OCI-LY7 (cell line): ENCODE results near the gene ZNF570. TPM values are rescaled to one million over a fixed set of nuclear protein-coding genes. Genes with fewer than 3 reads are reported as not detected.

Source experiments
- BruUV-seq: library from RNA; stranded (reverse); fragments of 400-500 nt; replicated peaks from 2 replicates; lab custom pipeline; 2021; lab: Mats Ljungman, UMichigan
- CTCF ChIA-PET: fragments of 300-600 bp; sonication (Branson Sonifier 250); formaldehyde crosslinking; loops from one replicate; lab custom pipeline; 2022; ENCODE audit warnings: antibody characterized with exemption; ENCODE audit not compliant: unreplicated experiment; lab: Charles Lee
- POLR2A ChIA-PET: fragments of 300-600 bp; sonication (Branson Sonifier 250); formaldehyde crosslinking; loops from one replicate; lab custom pipeline; 2022; ENCODE audit warnings: antibody characterized with exemption; lab: Charles Lee
- DNase-seq: peaks from one replicate; pipeline ENCODE4 v3.0.0-alpha.2; 2015; ENCODE audit warnings: low spot score
- H2AFZ ChIP-seq: fragments of 200-600 bp; sonication (generic), shearing (Covaris generic); 2 replicates; pipeline ENCODE4 v1.6.1; 2014; ENCODE audit warnings: mild to moderate bottlenecking, antibody characterized with exemption, low read length, moderate library complexity
- H3K27ac ChIP-seq: fragments of 200-600 bp; sonication (generic); 2 replicates; pipeline ENCODE4 v1.5.1; 2014; ENCODE audit warnings: mixed run types, low read depth, mild to moderate bottlenecking, moderate library complexity, low read length, inconsistent platforms; ENCODE audit not compliant: poor library complexity, severe bottlenecking
- H3K36me3 ChIP-seq: fragments of 200-600 bp; sonication (generic); 2 replicates; pipeline ENCODE4 v1.6.1; 2014; ENCODE audit warnings: mild to moderate bottlenecking, antibody characterized with exemption, low read length, moderate library complexity, mixed read lengths; ENCODE audit not compliant: insufficient read depth
- H3K4me1 ChIP-seq: fragments of 200-600 bp; sonication (generic); 2 replicates; pipeline ENCODE4 v1.5.1; 2014; ENCODE audit warnings: mild to moderate bottlenecking, low read length; ENCODE audit not compliant: insufficient read depth, poor library complexity, severe bottlenecking
- H3K4me2 ChIP-seq: fragments of 200-600 bp; sonication (generic); 2 replicates; pipeline ENCODE4 v1.6.1; 2014; ENCODE audit warnings: mild to moderate bottlenecking, low read length
- H3K4me3 ChIP-seq: fragments of 200-600 bp; sonication (generic); 2 replicates; pipeline ENCODE4 v1.5.1; 2014; ENCODE audit warnings: mild to moderate bottlenecking, low read depth, low read length; ENCODE audit not compliant: poor library complexity, severe bottlenecking
- H3K79me2 ChIP-seq: fragments of 200-600 bp; sonication (generic); 2 replicates; pipeline ENCODE4 v1.6.1; 2016; ENCODE audit warnings: low read depth, mild to moderate bottlenecking, low read length, moderate library complexity, mixed read lengths; ENCODE audit not compliant: insufficient read depth
- H3K9me2 ChIP-seq: fragments of 200-600 bp; sonication (generic); 2 replicates; pipeline ENCODE4 v1.6.1; 2016; ENCODE audit warnings: mild to moderate bottlenecking, low read length, mixed read lengths; ENCODE audit not compliant: insufficient read depth
- H3K9me3 ChIP-seq: fragments of 200-600 bp; sonication (generic); 2 replicates; pipeline ENCODE4 v1.6.1; 2014; ENCODE audit warnings: mild to moderate bottlenecking, mixed run types, low read length, mixed read lengths
- H4K20me1 ChIP-seq: fragments of 200-600 bp; sonication (generic); 2 replicates; pipeline ENCODE4 v1.6.1; 2014; ENCODE audit warnings: mild to moderate bottlenecking, antibody characterized with exemption, low read length, moderate library complexity, mixed read lengths; ENCODE audit not compliant: insufficient read depth
- EZH2phosphoT487 ChIP-seq: fragments of 200-600 bp; sonication (generic); IDR thresholded peaks from 2 replicates; pipeline ENCODE4 v1.6.1; 2018; ENCODE audit warnings: low read depth, borderline replicate concordance, mild to moderate bottlenecking, mixed run types, antibody characterized with exemption, low read length, moderate library complexity, mixed read lengths
- intact Hi-C: fragments of 100-400 bp; cut with micrococcal nuclease; formaldehyde crosslinking; loops from one replicate; pipeline ENCODE4 v1.10.0; 2022; ENCODE audit not compliant: unreplicated experiment
- total RNA-seq, 2 experiments: library from RNA; depleted of rRNA in 1 of 2; stranded (reverse); fragments of >200 nt in 1 of 2; shearing (Covaris generic) in 1 of 2; gene quantifications; 2 replicates each; pipeline ENCODE4 v1.2.3, GENCODE V29; 2014 to 2022
- TF ChIP-seq, protein P1 (sequence below): fragments of 200-600 bp; sonication (generic); conservative IDR thresholded peaks from 2 replicates; pipeline ENCODE4 v1.5.1; 2014; ENCODE audit warnings: mild to moderate bottlenecking, antibody characterized with exemption, low read length, moderate library complexity, mixed read lengths

The ZNF570 gene
- total RNA-seq, 2 experiments from 2014 or later: 5.1 to 6.7 TPM

DNA sequence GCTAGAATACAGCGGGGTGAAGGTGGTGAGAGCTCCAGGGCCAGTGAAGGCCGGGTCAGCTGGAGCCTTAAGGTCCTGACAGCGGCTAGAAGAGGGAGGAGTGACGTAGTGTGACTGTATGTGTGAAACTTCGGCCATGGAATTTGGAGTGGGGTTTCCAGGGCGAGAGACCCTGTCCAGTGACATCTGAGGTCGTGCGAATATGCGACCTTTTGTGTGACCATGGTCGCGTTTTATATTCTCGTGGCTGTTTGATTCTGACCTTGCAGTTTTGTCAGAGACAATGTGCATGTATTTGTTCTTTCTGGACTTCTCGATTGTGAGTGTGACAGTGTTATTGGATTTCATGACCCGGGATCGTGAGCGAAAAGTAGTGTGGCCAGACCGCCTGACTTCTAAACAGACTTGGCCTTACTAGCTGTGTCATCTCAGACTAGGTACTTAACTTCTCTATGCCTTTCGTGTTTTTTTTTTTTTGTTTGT lies 1.5 kb upstream of the ZNF570 start:
- Histone ChIP-seq H3K4me3 (peak overlapping the region; percentile 78), H3K9me3 (peaks cover 28% of the 10 kb centered on the region), H3K9me2 (no peaks in the 10 kb centered on the region), H3K4me1 (peaks cover 16% of the 10 kb centered on the region), H2AFZ (peak overlapping the region; percentile 97; the same call in 1 of the 2 replicates), H3K36me3 (peaks cover 34% of the 10 kb centered on the region), H3K27ac (peak overlapping the region; percentile 81), H4K20me1 (no peaks in the 10 kb centered on the region), H3K79me2 (peaks cover 12% of the 10 kb centered on the region; the same call in 1 of the 2 replicates), H3K4me2 (peak overlapping the region; percentile 66)
- TSS peak; percentile 78 for BruUV-seq
- ChIA-PET POLR2A (no interaction called here), CTCF (no interaction called here)
- no peak for DNase-seq
- intact Hi-C loops: loop anchor here (1.0 to 10.0 kb wide), 7 partner anchors 96 to 1253 kb away; partner anchors contain the start of genes ZNF146, ZNF420, ZNF527 and ZNF529
- TF ChIP-seq, protein P1, sequence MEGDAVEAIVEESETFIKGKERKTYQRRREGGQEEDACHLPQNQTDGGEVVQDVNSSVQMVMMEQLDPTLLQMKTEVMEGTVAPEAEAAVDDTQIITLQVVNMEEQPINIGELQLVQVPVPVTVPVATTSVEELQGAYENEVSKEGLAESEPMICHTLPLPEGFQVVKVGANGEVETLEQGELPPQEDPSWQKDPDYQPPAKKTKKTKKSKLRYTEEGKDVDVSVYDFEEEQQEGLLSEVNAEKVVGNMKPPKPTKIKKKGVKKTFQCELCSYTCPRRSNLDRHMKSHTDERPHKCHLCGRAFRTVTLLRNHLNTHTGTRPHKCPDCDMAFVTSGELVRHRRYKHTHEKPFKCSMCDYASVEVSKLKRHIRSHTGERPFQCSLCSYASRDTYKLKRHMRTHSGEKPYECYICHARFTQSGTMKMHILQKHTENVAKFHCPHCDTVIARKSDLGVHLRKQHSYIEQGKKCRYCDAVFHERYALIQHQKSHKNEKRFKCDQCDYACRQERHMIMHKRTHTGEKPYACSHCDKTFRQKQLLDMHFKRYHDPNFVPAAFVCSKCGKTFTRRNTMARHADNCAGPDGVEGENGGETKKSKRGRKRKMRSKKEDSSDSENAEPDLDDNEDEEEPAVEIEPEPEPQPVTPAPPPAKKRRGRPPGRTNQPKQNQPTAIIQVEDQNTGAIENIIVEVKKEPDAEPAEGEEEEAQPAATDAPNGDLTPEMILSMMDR: no peak
- no peak for TF ChIP-seq EZH2phosphoT487

DNA sequence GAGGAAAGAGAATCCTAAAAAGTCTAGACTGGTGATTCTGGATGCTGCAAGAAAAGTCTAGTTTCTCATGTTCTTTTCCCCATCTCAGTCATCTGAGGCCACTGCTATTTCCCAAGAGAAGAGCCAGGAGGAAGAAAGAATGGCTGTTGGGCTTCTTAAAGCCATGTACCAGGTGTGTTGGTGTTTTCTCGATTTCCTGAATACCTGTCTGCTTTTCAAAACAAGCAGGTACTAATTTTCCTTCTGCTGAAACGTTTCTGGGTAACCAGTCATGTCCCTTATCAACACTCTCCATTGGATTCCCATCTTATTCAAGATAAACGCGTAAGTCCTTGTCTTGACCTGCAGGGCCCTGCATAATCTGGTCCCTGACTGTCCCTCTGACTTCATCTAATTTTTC lies 1.1 kb downstream of the ZNF570 start:
- Histone ChIP-seq H2AFZ (peak overlapping the region; percentile 90), H3K9me2 (no peaks in the 10 kb centered on the region), H3K36me3 (peaks cover 9% of the 10 kb centered on the region), H3K4me2 (peak overlapping the region; percentile 73), H4K20me1 (no peaks in the 10 kb centered on the region), H3K9me3 (peaks cover 20% of the 10 kb centered on the region; the same call in 1 of the 2 replicates), H3K27ac (no peak overlapping the region), H3K4me1 (peaks cover 16% of the 10 kb centered on the region), H3K4me3 (peak overlapping the region; percentile 78), H3K79me2 (peaks cover 12% of the 10 kb centered on the region; the same call in 1 of the 2 replicates)
- ChIA-PET POLR2A (interaction anchor here (0.6 to 0.7 kb wide), 2 partner anchors 366 to 897 kb away, joined by 5 to 6 read pairs; partner anchors contain the start of gene ZNF529), CTCF (no interaction called here)
- no peak for TF ChIP-seq EZH2phosphoT487
- no TSS peak for BruUV-seq
- intact Hi-C loops: no loop called here
- DNase-seq: no peak

DNA sequence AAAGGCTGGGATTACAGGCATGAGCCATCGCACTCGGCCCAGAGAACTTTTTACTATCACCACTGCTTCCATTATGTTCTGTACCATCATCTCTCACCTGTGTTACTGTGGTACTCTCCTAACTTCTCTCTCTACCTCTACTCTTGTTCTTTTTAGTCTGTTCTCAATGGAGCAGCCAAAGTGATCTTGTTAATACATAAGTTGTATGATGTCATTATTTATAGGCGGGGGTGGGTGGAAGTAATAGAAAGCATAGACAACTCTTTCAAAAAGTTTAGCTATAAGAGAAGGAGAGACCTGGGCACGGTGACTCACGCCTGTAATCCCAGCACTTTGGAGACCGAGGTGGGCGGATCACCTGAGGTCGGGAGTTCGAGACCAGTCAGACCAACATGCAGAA lies 3.0 kb downstream of the ZNF570 start:
- no peaks in the 10 kb centered on the region for H3K79me2 ChIP-seq
- ChIA-PET CTCF (interaction anchor here (0.5 kb wide), 1 partner anchor 58 kb away, joined by 4 read pairs; no protein-coding TSS in a partner anchor), POLR2A (no interaction called here)
- H3K4me1 ChIP-seq: peaks cover 6% of the 10 kb centered on the region
- no peak overlapping the region for H3K27ac ChIP-seq
- BruUV-seq: no TSS peak
- no peak overlapping the region for H2AFZ ChIP-seq
- intact Hi-C loops: no loop called here
- peaks cover 12% of the 10 kb centered on the region; the same call in 1 of the 2 replicates for H3K9me3 ChIP-seq
- H4K20me1 ChIP-seq: no peaks in the 10 kb centered on the region
- H3K4me2 ChIP-seq: no peak overlapping the region
- peaks cover 22% of the 10 kb centered on the region for H3K36me3 ChIP-seq
- no peaks in the 10 kb centered on the region for H3K9me2 ChIP-seq
- no peak for DNase-seq
- no peak overlapping the region for H3K4me3 ChIP-seq
- TF ChIP-seq, protein P1: no peak
- no peak for TF ChIP-seq EZH2phosphoT487
